ENCODE measurements around the gene EML4.

GRCh38 chr2:42186366-42186765 lies 17.2 kb downstream of the EML4 start:
- TF ChIP-seq POLR2A (IDR thresholded peaks at IDR 0.05; ENCODE audit: low read length) (no peak), GATA1 (IDR thresholded peaks at IDR 0.05; ENCODE audit: low read depth, low read length) (no peak)
